DND-41 (cell line): ENCODE data around the gene UBAP1.
"Not testable (repeated sequence)": the region's sequence is repeated elsewhere in the genome, so short reads cannot be mapped to it uniquely, and the experiment has no call there.

Experiments used
- EZH2 ChIP-seq: IDR thresholded peaks from 3 replicates; pipeline ENCODE4 v1.6.1; 2012; ENCODE audit warnings: borderline replicate concordance, low read depth, mild to moderate bottlenecking, moderate library complexity, low read length, inconsistent platforms; ENCODE audit not compliant: severe bottlenecking
- TF ChIP-seq, protein P1 (sequence below): IDR thresholded peaks from 2 replicates; pipeline ENCODE4 v1.5.1; 2012; ENCODE audit warnings: borderline replicate concordance, low read length, moderate library complexity, mild to moderate bottlenecking; ENCODE audit not compliant: poor library complexity, severe bottlenecking; ENCODE audit errors: extremely low read depth

DNA sequence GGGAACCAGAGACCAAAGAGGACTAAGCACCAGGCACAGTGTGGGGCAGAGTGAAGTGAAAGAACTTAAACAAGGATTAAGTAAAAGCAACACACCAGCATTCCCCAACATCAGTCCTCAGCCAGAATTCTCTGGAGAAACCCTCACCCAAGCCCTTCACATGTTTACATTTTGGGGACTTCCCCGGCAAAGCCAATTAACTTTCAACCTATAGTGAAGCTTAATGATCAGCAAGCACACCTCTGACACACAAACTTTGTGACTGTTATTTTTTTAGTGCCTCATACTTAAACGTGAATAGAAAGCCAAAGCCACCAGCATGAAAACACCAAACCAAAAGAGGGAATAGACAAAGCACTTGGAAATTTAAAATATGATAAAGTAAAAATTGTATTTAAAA lies 94.7 kb downstream of the UBAP1 start:
- TF ChIP-seq, protein P1, sequence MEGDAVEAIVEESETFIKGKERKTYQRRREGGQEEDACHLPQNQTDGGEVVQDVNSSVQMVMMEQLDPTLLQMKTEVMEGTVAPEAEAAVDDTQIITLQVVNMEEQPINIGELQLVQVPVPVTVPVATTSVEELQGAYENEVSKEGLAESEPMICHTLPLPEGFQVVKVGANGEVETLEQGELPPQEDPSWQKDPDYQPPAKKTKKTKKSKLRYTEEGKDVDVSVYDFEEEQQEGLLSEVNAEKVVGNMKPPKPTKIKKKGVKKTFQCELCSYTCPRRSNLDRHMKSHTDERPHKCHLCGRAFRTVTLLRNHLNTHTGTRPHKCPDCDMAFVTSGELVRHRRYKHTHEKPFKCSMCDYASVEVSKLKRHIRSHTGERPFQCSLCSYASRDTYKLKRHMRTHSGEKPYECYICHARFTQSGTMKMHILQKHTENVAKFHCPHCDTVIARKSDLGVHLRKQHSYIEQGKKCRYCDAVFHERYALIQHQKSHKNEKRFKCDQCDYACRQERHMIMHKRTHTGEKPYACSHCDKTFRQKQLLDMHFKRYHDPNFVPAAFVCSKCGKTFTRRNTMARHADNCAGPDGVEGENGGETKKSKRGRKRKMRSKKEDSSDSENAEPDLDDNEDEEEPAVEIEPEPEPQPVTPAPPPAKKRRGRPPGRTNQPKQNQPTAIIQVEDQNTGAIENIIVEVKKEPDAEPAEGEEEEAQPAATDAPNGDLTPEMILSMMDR: not testable (repeated sequence)
- not testable (repeated sequence) for TF ChIP-seq EZH2
